Effector memory CD8-positive, alpha-beta T cell (primary cell): ENCODE results near the gene LMTK2.
A peak's percentile ranks its signal among the peaks of the same experiment; 100 is the strongest.

Experiments
- ATAC-seq: fragments of 150-1000 bp; cut with Tn5 transposase; replicated peaks from 2 replicates; pipeline ENCODE4 v1.10.0; 2021; ENCODE audit warnings: mild to moderate bottlenecking, moderate library complexity
- DNase-seq, 3 experiments: peaks; one replicate each; pipeline ENCODE4 v3.0.0; 2021
- H3K27ac Mint-ChIP-seq, 2 donors: one replicate each; pipeline ENCODE4 v1.8.0; 2022; ENCODE audit warnings: mild to moderate bottlenecking in 2 of 2, mixed read lengths in 2 of 2, moderate library complexity in 2 of 2
- H3K27me3 Mint-ChIP-seq, 2 donors: one replicate each; pipeline ENCODE4 v1.8.0; 2022; ENCODE audit warnings: mixed read lengths in 2 of 2
- H3K36me3 Mint-ChIP-seq: one replicate; pipeline ENCODE4 v1.8.0; 2022; ENCODE audit warnings: mild to moderate bottlenecking, moderate library complexity, mixed read lengths; ENCODE audit not compliant: insufficient read depth
- H3K4me1 Mint-ChIP-seq, 2 donors: one replicate each; pipeline ENCODE4 v1.8.0; 2022; ENCODE audit warnings: low read depth in 2 of 2, mixed read lengths in 2 of 2
- H3K4me3 Mint-ChIP-seq, 2 donors: one replicate each; pipeline ENCODE4 v1.8.0; 2022; ENCODE audit warnings: mild to moderate bottlenecking in 2 of 2, mixed read lengths in 2 of 2, moderate library complexity in 2 of 2
- H3K9me3 Mint-ChIP-seq, 2 donors: one replicate each; pipeline ENCODE4 v1.8.0; 2022; ENCODE audit warnings: mixed read lengths in 2 of 2

The LMTK2 gene

GRCh38 chr7:98085674-98086073 lies 21.0 kb upstream of the LMTK2 start:
- no peak for ATAC-seq

GRCh38 chr7:98086281-98086718 lies 20.4 kb upstream of the LMTK2 start:
- no peaks in the 10 kb centered on the region for H3K9me3 Mint-ChIP-seq
- peaks cover 25 to 36% of the 10 kb centered on the region in 2 donors for H3K27me3 Mint-ChIP-seq
- H3K36me3 Mint-ChIP-seq, result no peaks in the 10 kb centered on the region
- ATAC-seq (no peak), DNase-seq (no peak)
- no peak overlapping the region for H3K27ac Mint-ChIP-seq
- no peak overlapping the region for H3K4me3 Mint-ChIP-seq
- no peaks in the 10 kb centered on the region for H3K4me1 Mint-ChIP-seq

More at GRCh38 chr7:98085674-98086073, 21.0 kb upstream of the LMTK2 start:
- Mint-ChIP-seq H3K4me1 (no peaks in the 10 kb centered on the region), H3K36me3 (no peaks in the 10 kb centered on the region), H3K27ac (no peak overlapping the region), H3K4me3 (no peak overlapping the region), H3K9me3 (no peaks in the 10 kb centered on the region), H3K27me3 (peaks cover 25 to 36% of the 10 kb centered on the region in 2 donors)
- no peak for DNase-seq

- no peak for ATAC-seq
- peaks cover 18 to 43% of the 10 kb centered on the region in 2 donors for H3K27me3 Mint-ChIP-seq
These were observed 18.6 kb upstream of the LMTK2 start for GRCh38 chr7:98088109-98088508.

GRCh38 chr7:98090116-98090515 lies 16.5 kb upstream of the LMTK2 start:
- H3K4me3 Mint-ChIP-seq, result no peak overlapping the region
- no peaks in the 10 kb centered on the region for H3K4me1 Mint-ChIP-seq
- no peaks in the 10 kb centered on the region for H3K9me3 Mint-ChIP-seq
- ATAC-seq, result no peak
- no peak for DNase-seq
- no peak overlapping the region for H3K27ac Mint-ChIP-seq
- H3K36me3 Mint-ChIP-seq, result no peaks in the 10 kb centered on the region
- peaks cover 8 to 33% of the 10 kb centered on the region in 2 donors for H3K27me3 Mint-ChIP-seq

More at GRCh38 chr7:98088109-98088508, 18.6 kb upstream of the LMTK2 start:
- no peaks in the 10 kb centered on the region for H3K4me1 Mint-ChIP-seq
- H3K9me3 Mint-ChIP-seq, result no peaks in the 10 kb centered on the region
- no peaks in the 10 kb centered on the region for H3K36me3 Mint-ChIP-seq
- H3K4me3 Mint-ChIP-seq, result no peak overlapping the region
- no peak overlapping the region for H3K27ac Mint-ChIP-seq
- DNase-seq, result no peak

GRCh38 chr7:98091061-98091460 lies 15.6 kb upstream of the LMTK2 start:
- H3K4me1 Mint-ChIP-seq, result no peaks in the 10 kb centered on the region
- H3K9me3 Mint-ChIP-seq, result no peaks in the 10 kb centered on the region

GRCh38 chr7:98091523-98091922 lies 15.1 kb upstream of the LMTK2 start:
- ATAC-seq, result no peak
- no peaks in the 10 kb centered on the region for H3K36me3 Mint-ChIP-seq
- peaks cover 0 to under 1% of the 10 kb centered on the region in 2 donors for H3K9me3 Mint-ChIP-seq
- H3K4me1 Mint-ChIP-seq, result no peaks in the 10 kb centered on the region
- no peak overlapping the region for H3K27ac Mint-ChIP-seq
- no peak for DNase-seq
- no peak overlapping the region for H3K4me3 Mint-ChIP-seq
- peaks cover 0 to 40% of the 10 kb centered on the region in 2 donors for H3K27me3 Mint-ChIP-seq

More at GRCh38 chr7:98091061-98091460, 15.6 kb upstream of the LMTK2 start:
- peaks cover 3 to 40% of the 10 kb centered on the region in 2 donors for H3K27me3 Mint-ChIP-seq
- no peak overlapping the region for H3K27ac Mint-ChIP-seq
- no peaks in the 10 kb centered on the region for H3K36me3 Mint-ChIP-seq
- DNase-seq, result no peak
- no peak for ATAC-seq
- H3K4me3 Mint-ChIP-seq, result no peak overlapping the region

GRCh38 chr7:98097042-98097645 lies 9.5 kb upstream of the LMTK2 start:
- Mint-ChIP-seq H3K9me3 (peaks cover 10 to 25% of the 10 kb centered on the region in 2 donors), H3K27ac (no peak overlapping the region), H3K4me3 (no peak overlapping the region), H3K27me3 (peaks cover 30 to 51% of the 10 kb centered on the region in 2 donors), H3K36me3 (no peaks in the 10 kb centered on the region), H3K4me1 (no peaks in the 10 kb centered on the region)
- ATAC-seq (no peak), DNase-seq (no peak)

GRCh38 chr7:98100088-98100487 lies 6.6 kb upstream of the LMTK2 start:
- no peak for ATAC-seq
- no peak for DNase-seq
- Mint-ChIP-seq H3K27ac (no peak overlapping the region), H3K4me3 (no peak overlapping the region), H3K36me3 (no peaks in the 10 kb centered on the region), H3K27me3 (peaks cover 36 to 52% of the 10 kb centered on the region in 2 donors), H3K4me1 (no peaks in the 10 kb centered on the region), H3K9me3 (peaks cover 10 to 25% of the 10 kb centered on the region in 2 donors)

- Mint-ChIP-seq H3K9me3 (peaks cover 8 to 17% of the 10 kb centered on the region in 2 donors), H3K27ac (no peak overlapping the region), H3K4me1 (peaks cover 5 to 7% of the 10 kb centered on the region in 2 donors), H3K36me3 (peaks cover 9% of the 10 kb centered on the region), H3K27me3 (peaks cover 30 to 37% of the 10 kb centered on the region in 2 donors), H3K4me3 (no peak overlapping the region)
- ATAC-seq (no peak), DNase-seq (no peak)
These were observed 4.5 kb upstream of the LMTK2 start for GRCh38 chr7:98102170-98102569.

GRCh38 chr7:98105942-98106544 lies 619 bp upstream of the LMTK2 start:
- no peak for ATAC-seq

GRCh38 chr7:98107313-98107721 lies 655 bp downstream of the LMTK2 start:
- DNase-seq, result peak in 1 of 3 experiments; percentile 3
- Mint-ChIP-seq H3K4me1 (peaks cover 16 to 48% of the 10 kb centered on the region in 2 donors), H3K9me3 (no peaks in the 10 kb centered on the region), H3K36me3 (peaks cover 9% of the 10 kb centered on the region), H3K27ac (peak overlapping the region; percentile 92 to 98), H3K27me3 (peaks cover under 1 to 6% of the 10 kb centered on the region in 2 donors), H3K4me3 (peak overlapping the region; percentile 97 to 98)
- no peak for ATAC-seq

More at GRCh38 chr7:98105942-98106544, 619 bp upstream of the LMTK2 start:
- no peak for DNase-seq
- peaks cover 12 to 35% of the 10 kb centered on the region in 2 donors for H3K4me1 Mint-ChIP-seq
- peaks cover 9% of the 10 kb centered on the region for H3K36me3 Mint-ChIP-seq
- peak overlapping the region; percentile 92 to 98 for H3K27ac Mint-ChIP-seq
- H3K4me3 Mint-ChIP-seq, result peak overlapping the region; percentile 97 to 98
- peaks cover 11 to 13% of the 10 kb centered on the region in 2 donors for H3K27me3 Mint-ChIP-seq
- peaks cover 2 to 3% of the 10 kb centered on the region in 2 donors for H3K9me3 Mint-ChIP-seq

- Mint-ChIP-seq H3K9me3 (no peaks in the 10 kb centered on the region), H3K27me3 (no peaks in the 10 kb centered on the region), H3K27ac (no peak overlapping the region), H3K36me3 (peaks cover 9% of the 10 kb centered on the region), H3K4me1 (peaks cover 27 to 73% of the 10 kb centered on the region in 2 donors), H3K4me3 (no peak overlapping the region)
- no peak for ATAC-seq
- DNase-seq, result no peak
These were observed 3.8 kb downstream of the LMTK2 start for GRCh38 chr7:98110249-98111022.

GRCh38 chr7:98112077-98112476 lies 5.4 kb downstream of the LMTK2 start:
- no peak overlapping the region for H3K27ac Mint-ChIP-seq
- peaks cover 23 to 75% of the 10 kb centered on the region in 2 donors for H3K4me1 Mint-ChIP-seq
- no peaks in the 10 kb centered on the region for H3K9me3 Mint-ChIP-seq
- no peak overlapping the region for H3K4me3 Mint-ChIP-seq
- H3K27me3 Mint-ChIP-seq, result no peaks in the 10 kb centered on the region
- no peaks in the 10 kb centered on the region for H3K36me3 Mint-ChIP-seq
- no peak for ATAC-seq
- no peak for DNase-seq
